Stimulated activated CD8-positive, alpha-beta memory T cell treated with anti-CD3 and anti-CD28 coated beads, Interleukin-7, amount 100 ng/mL, for 1 hour (primary cell): Measurements from ENCODE around the gene SLC12A7.

Source experiments
- DNase-seq, 2 donors: peaks; one replicate each; pipeline ENCODE4 v3.0.0-alpha.2; 2020; ENCODE audit warnings: low read depth in 2 of 2

SLC12A7 gene

DNA sequence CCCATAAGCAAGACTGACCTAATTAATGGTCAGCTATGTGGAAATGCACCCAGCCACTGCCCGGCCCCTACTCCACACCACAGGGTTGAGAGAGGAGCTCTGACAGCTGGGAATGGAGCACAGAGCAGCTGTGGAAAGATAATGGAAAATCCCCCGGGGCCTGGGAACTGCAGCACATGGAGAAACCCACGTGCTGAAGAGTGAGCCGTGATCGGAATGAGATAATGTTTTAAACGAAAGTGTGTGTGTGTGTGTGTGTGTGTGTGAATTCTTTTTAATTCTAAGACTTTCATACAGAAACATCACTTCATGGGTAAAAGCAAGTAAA lies 13.1 kb upstream of the SLC12A7 start:
- no peak for DNase-seq

DNA sequence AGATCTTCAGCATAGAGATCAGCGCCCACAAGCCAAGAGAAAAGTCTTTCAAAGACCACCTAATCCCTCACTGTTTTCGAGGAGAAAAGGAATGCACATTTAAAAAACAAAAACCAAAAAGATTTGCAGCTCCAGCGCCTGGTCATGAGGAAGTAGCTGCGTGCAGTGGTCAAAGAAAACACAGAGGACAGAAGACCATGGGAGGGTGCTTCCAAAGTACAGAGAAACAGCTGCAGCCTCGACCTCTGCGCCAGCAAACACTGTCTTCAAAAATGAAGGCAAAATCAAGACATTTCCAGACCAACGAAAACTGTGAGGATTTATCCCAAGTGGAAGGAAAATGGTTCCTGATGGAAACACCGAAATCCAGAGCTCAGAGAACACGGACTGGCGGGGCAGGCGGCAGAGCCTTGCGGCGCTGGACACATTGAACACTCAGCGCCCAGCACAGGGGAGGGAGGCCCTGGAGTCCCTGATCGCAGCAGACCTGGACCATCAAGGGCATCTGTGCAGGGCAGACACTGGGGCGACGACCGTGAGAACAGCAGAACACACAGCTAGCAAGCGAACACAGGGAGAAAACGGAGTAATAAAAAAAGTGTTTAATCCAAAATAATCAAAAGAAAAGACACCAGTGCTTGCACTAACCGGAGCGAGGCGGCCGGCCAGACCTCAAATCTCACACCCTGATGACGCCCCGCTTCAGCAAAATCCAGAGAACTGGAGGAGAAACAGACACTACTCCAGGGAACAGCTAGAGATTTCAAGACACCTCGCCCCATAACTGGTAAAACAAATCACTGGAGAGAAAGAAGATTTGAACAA lies 12.6 kb upstream of the SLC12A7 start:
- no peak for DNase-seq

DNA sequence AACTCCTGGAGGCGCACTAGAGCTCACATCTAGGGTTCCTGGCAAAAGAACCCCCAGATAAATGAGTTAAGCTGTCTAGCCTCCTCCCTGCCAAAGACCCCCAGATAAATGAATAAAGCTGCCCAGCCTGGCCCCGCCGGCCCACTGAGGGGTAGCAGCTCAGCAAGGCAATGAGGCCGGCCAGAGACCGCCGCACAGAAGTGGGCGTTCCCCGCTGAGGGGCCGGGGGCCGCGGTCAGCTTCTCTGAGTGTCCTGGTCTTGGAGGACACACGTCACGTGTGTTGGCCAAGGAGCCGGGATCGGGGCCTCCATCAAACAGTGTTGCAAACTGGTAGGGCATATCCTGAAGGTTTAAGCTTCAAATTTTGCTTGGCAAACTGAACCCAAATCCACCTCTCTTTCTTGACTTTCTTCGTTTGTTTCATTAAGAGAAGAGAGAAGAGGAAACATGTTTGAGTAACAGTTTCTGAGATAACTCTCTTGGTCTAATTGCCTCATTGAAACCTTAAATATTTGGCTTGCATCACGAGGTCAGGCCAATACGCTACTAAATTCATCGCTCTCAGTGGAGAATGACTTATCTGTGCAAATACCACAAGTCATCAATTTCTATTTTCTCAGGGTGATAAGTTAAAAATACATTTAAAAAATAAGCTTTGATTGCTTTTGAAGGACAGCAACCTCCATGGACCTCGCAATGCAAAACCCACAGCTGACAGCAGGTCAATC lies 11.7 kb upstream of the SLC12A7 start:
- no peak for DNase-seq

DNA sequence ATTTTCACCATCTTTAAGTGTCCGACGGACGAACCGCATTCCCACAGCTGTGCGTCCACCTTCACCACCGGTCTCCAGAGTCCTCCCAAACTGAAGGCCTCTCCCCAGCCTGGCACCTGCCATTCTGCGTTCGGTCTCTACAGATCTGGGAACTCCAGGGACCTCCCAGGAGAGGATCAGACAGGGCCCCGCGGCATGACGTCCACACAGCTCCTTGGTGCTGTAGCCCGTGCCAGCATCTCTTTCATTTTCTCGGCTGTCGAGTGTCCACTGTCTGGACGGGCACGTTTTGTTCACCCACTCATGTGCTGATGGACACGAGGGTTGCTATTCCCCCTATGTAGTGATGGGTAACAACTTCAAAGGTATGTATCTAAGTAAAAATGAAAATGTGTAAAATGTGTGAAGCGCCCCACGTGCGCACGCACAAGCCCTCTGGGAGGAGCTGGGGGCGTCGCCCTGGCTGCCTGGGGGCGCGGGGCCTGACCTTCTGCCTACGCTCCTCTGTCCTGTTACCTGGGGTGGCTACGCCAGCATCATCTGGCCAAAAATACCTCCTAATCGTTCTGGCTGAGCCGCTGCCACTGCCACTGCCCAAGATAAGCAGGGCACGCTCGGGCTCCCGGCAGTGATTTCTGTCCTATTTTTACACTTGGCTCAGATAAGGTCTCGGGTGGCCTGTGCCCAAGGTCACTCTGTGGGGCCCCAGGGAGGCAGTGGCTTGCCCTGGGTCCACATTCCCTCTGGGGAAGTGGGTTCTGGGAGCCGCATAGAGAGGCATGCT lies 10.8 kb upstream of the SLC12A7 start:
- no peak for DNase-seq

DNA sequence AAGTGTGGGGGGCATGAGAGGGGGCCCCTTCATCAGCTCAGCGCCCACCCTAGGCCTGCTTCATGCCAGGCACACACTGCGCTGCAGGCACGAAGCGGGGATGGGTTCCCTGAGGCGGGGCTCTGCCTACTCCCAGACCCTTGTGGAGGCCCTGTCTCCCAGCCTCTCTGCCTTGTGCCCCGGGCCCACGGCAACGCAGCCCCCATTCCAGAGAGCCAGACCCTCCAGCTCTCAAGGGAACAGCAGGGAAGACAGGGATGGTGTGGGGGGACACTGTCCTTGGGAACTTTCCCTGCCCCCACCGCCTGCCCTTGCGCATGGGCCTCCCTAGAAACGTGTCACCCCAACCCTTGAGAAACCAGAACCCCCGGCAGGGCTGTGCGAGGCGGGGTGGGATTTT lies 10.0 kb upstream of the SLC12A7 start:
- DNase-seq, result no peak

DNA sequence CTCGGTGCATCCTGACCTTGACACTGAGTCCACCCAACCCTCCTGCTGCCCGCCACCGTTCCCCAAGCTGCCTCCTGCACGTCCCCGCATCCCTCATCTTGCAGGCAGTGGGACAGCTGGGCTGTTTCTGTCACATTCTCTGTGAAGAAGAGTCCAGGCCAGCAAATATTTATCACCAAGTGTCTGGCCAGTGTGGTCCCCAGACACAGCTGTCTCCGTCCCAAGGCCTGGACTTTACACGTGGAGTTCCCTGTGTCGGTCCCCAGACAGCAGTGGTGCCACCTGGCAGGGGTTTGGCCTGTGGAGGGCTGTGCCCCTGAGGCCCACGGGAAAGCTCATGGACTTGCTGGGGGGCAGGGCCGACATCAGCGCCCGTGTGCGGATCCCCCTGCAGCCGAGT lies 9.2 kb upstream of the SLC12A7 start:
- DNase-seq, result no peak

DNA sequence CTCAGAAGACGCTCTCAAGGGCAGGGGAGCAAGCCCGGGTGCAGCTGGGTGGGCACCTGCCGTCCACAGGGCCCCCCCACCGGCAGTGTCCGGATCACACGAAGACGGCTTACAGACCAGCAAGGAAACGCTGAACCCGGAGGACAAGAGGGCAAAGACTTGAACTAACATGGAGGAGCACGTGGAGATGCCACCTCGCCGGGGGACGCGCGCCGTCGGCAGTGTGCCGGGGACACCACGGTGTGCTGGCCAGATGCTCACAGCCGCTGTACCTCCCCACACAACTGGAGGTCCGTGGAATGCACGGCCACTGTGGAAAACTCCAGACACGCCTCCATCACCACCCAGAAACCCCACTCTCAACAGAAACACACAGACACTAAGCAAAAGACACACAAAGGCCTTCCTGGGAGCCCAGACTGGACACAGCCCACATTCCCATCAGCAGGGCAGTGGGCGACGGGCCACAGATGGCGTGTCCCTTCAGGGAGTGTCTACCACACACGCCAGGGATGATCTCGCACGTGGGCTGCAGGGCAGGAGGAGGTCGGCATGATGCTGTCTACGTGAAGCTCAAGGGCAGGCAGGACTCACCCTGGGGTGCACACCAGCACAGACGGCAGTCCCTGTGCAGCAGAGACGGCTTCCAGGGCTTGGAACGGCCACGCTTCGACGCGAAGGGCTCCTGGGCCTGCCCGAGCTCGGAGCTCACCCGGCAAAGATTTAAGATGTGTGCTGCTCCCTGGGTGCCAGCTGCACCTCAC lies 8.6 kb upstream of the SLC12A7 start:
- no peak for DNase-seq

DNA sequence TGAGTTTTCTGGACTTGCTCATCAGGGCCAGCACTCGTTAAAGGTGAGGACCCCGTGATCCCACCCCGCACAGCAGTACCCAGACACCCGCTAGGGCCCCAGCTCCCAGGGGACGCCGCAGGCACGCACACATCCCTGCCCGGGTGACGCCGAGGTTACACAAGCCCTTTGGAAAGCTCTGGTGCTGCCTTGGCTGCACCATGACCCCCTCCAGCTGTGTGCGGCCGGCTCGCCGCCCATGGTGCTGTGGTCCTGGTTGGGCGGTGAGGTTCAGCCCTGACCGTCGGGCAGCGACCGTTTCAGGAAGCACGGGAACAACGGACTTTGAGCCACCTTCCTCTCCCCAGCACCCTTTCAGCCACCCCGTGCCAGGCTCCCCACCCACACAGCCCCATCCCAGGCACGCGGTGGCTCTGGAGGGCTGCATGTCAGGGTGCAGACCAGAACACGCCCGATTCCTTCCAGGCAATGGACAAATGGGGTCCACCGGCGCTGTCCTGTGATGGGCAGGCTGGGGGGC lies 7.5 kb upstream of the SLC12A7 start:
- no peak for DNase-seq

DNA sequence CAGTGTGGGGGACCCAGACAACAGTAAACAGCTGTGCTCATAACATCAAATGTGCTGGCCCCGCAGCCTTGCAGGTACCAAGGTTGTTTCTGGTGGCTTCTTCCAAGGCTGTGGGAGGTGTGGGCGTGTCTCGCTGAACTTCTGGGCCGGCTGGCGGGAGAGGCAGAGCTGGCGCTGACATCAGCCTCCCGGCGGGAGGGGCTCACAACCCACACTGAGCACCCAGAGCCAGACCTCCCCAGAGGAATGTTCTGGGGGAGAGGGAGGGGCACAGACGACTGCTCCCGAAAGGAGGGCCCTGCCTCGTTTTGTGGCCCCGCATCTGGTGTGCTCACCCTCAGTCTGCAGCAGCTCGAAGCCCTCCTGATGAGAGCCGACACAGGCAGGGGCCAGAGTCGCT lies 6.9 kb upstream of the SLC12A7 start:
- no peak for DNase-seq

DNA sequence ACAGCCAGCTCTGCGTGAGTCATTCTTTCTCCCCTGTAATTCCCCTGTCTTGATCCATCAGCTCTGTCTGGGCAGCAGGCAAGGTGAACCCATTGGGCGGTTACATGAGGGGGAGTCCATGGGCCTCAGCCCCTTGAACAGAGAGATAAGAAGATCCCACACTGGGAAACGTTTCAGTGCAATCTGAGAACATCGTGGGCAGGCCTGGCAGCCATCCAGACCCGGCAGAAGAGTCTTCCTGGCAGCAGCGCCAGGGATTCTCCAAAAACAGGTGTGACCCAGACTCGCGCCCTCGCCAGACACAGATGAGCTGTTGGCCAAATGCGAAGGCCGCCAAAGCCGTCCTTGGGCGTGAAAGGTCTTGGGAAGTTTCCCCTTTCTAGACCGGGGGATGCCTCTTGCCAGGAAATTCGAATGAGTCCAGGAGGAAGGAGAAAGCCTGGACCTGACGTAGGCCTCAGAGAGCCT lies 6.4 kb upstream of the SLC12A7 start:
- DNase-seq, result no peak

DNA sequence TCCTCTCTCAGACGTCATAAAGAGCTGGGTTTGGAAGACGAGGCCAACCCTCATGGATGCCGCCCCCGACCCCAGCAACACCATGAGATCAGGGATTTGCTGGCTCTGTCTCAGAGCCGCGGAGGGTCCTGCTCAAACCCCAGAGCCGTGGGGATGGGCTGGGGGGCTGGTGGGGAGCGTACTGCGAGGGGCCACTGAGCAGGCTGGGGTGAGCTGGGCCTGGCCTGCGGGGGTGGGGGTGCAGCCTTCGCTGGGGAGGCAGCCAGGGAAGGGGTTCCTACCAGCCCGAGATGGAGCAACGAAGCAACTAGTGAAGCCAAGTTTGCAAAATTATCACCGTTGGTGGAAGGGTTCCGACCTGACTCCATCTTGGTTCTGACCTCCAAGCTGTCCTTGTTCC lies 5.1 kb upstream of the SLC12A7 start:
- DNase-seq, result no peak

DNA sequence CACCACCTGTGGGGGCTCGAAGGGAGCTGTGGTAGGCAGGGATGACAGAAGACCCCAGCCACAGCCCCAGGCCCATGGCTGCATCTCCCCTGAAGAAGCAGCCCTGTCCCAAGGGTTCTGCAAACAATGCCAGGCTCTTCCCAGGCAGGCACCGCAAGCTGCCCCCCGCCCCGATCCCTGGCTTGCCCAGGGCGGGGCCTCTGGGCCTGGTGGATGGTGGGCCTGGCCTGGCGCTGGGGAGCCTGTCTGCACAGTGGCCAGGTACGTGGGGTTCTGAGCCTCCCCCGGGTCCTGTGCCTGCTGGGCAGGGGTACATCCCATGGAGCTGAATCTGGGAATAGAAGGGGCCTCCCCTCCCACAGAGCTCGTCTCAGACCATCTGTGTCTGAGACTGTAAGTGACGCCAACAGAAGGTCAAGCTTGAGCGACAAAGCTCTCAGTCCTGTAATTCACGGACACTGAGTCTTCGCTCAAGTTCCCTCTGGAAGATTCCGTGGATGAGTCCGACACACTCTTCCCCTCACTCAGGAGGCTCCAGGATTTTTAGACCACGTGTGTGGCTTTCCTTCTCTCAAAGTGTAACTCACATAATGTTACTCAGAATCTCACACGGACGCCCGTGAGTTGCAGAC lies 4.4 kb upstream of the SLC12A7 start:
- no peak for DNase-seq

DNA sequence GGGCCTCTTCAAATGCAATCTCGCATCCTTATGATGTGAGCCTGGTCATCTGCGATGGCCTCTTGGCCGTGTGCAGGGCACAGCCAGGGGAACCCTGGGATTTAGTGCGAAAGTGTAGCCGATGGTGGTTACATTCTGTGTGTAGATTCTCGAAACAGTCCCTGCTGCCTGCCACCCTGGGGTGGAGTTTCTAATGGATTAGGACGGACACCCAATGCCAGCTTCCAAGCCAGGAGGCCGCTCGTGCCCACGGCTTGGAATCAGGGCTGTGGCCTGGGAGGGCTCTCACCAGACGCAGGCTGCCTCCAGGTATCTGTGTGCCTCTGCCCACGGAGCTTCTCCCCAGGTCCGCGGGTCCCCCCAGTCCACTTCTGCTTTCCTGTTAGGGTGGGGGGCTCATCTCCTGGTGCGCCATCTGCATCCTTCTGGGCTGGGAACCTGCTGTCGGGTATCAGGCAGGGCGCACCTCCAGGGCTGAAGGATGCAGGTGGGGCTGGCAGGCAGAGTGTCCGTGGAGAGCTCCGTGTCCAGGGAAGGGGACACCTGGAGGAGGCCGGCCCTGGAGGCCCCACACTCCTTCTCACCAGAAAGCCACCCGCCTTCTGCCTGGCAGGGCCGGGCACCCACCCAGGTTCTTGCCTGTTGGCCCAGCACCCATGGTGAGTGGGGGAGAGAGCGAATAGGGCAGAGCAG lies 3.4 kb upstream of the SLC12A7 start:
- no peak for DNase-seq

DNA sequence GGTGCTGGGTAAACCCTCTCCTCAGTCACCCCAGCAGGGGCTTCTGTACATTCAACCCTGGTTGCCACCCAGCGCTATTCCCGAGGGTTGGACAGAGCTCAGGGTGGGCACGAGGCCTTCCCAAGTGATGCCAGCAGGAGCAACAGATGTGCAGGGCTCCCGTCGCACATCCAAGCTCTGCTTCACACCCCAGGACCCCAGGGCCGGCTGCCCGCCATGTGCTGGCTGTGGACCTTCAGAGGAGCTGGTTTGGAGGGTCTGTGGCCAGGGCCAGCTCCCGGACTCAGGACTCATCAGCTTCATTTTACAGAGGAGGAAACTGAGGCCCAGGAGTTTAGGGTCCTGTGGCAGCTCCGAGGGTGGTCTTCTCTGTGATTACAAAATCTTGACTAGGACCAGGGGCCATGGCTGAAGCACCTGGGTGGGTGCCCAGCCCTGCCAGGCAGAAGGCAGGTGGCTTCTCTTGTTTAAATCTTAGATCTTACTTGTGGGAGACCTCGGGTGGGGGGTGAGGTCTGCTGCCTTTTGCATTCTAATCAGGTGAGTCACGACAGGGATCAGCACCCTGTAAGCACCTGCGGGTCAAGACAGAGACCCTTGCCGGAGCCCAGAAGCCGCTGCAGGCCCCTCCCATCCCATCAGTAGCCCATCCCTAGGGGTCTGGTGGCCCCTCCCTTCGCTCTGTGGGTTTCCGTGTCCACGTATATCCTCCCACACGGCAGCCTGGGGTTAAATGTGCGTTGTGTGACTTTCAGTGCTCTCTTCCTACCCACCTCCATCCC lies 2.1 kb upstream of the SLC12A7 start:
- DNase-seq, result no peak

DNA sequence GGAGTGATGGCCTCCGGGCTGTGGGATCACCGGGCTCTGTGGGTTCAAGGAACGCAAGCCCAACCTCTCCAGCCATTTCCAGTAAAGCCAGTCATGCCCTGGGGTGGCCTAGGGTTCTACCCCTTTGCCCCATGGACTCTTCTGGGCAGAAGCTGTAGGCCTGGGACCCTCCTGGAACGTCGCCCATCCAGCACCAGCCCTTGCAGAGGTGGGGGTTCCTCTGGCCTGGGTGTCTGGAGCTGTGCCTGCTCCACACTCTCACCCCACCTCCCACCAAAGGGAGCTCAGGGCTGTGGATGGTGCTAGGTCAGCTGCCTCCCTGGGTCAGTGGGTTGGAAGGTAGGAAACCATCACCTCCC lies 1.4 kb upstream of the SLC12A7 start:
- DNase-seq, result no peak

DNA sequence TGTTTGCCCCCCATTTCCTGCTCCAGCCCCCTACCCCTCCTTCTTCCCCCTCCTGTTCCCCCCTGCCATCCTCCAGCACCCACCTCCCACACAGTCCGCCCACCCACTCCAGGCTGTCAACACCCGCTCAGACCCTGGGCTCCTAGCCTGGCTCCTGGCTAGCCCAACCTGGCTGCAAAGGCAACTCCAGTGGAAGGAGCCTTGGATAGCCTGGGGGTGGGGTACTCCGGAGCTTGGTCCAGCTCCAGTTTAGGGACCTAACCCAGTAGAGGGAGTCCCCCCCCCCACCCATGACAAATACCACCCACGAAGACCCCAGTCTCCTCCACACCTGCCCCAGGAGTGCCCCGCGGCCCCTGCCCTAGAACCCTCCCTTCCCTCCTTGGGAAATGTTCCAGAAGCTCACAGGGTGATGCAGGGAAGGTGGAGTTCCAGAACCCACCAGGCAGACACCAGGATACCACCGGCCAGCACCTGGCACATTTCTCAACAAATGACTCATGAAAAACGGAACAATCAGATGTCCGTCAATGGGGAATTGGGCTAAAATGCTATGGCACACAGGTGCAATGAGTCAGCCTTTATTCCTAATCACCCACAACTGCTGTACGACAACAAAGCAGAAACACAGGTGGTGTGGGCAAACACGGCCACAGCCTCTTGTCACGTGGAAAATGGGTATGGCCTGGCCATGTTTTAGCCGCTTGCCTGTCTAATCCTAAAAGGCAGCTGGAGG lies 901 bp upstream of the SLC12A7 start:
- no peak for DNase-seq

DNA sequence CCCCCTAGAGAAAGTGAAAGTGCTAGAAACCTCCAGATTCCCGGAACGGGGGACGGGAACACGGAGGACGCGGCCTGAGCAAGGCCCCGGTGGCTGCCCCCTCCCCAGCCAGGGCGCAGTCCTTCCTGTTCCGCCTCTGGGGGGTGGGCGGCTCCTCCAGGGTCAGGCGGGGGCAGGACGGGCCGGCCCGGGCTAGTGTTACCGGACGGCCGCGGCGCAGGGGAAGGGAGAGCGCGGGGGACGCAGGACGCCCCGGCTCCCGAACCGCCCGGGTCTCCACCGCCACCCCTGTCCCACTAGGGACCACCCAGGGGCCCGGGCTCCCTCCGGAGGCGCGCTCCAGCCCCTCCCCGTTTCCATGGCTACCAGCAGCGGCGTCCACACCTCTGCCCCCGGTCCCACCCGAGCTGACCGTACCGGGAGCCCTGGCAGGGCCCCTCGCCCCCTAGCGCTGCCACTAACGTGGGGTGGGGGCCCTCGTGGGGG lies 579 bp downstream of the SLC12A7 start:
- DNase-seq, result no peak

DNA sequence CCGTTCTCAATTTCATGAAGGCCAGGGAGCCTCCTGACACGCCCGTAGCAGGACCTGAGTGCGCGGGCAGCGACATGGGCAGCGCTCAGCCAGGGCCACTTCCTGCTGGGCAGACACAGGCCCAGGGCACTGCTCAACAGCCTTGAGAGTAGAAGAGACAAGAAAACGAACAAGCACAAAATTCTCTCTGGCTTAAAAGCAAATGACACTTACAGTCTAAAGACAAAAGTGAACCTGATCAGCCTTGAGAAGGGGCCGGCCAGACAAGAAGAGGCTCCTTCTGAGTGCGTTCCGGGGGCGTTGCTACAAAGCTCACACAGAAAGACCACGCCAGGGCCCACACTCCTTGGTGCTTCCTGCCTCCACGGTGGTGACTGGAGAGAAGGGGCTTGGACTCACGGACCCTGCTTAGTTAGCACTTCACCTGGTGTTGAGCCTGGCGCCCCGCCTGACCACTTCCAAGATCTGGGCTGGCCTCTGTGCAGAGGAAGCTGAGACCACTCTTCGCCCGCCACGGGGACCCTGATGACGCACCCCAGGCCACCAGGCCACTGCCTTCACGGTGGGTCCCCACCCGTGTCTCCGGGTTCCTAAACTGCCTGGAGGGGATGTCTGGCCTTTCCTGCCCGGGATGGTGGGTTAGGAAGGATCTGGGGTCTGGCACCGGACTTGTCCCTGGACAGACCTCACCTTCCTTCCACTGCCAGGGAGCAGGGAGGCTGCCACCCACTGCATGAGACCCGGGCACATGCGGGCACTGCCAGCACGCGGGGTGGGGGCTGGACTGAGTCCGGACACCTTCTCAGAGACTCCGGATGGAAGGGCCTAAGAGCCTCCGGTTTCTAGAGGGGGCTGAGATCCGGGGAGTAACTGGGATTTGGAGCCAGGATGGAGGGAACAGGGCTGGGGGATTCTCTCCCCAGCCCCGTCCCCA lies 1.3 kb downstream of the SLC12A7 start:
- DNase-seq, result no peak
